Measurements from ENCODE around the gene KIF16B.

GRCh38 chr20:16295534-16295933, 277.7 kb downstream of the KIF16B start:
- no peak for TF ChIP-seq CTCF (IDR thresholded peaks at IDR 0.05)
- TF ChIP-seq POLR2A (IDR thresholded peaks at IDR 0.05) = no peak
